Astrocyte (in vitro differentiated cells and primary cell): ENCODE data around the gene PRRX1. TPM values are rescaled to one million over a fixed set of nuclear protein-coding genes. Genes with fewer than 3 reads are reported as not detected.

Experiments used
- DNase-seq: peaks from one replicate; pipeline ENCODE4 v3.0.0-alpha.2; 2010; ENCODE audit warnings: low read depth
- FAIRE-seq: peaks from 2 replicates; lab custom pipeline; 2011; peaks lifted over from hg19 to GRCh38; lab: Jason Lieb, UNC
- H2AFZ ChIP-seq: 2 replicates; pipeline ENCODE4 v1.6.0; 2012; ENCODE audit warnings: low read depth, low read length, inconsistent platforms
- H3K27ac ChIP-seq: 2 replicates; pipeline ENCODE4 v1.5.1; 2011; ENCODE audit warnings: low read depth, low read length, inconsistent platforms
- H3K27me3 ChIP-seq: 2 replicates; pipeline ENCODE4 v1.6.0; 2011; ENCODE audit warnings: low read length, inconsistent platforms; ENCODE audit not compliant: insufficient read depth
- H3K36me3 ChIP-seq: 2 replicates; pipeline ENCODE4 v1.5.1; 2011; ENCODE audit warnings: low read length, inconsistent platforms; ENCODE audit not compliant: insufficient read depth
- H3K4me1 ChIP-seq: 2 replicates; pipeline ENCODE4 v1.5.1; 2011; ENCODE audit warnings: low read length, inconsistent platforms; ENCODE audit not compliant: insufficient read depth
- H3K4me2 ChIP-seq: 2 replicates; pipeline ENCODE4 v1.6.0; 2012; ENCODE audit warnings: low read length, inconsistent platforms
- H3K4me3 ChIP-seq: 2 replicates; pipeline ENCODE4 v1.5.1; 2011; ENCODE audit warnings: low read depth, mild to moderate bottlenecking, low read length, inconsistent platforms; ENCODE audit not compliant: insufficient read depth
- H3K79me2 ChIP-seq: 2 replicates; pipeline ENCODE4 v1.6.0; 2012; ENCODE audit warnings: mild to moderate bottlenecking, low read length, inconsistent platforms; ENCODE audit not compliant: insufficient read depth
- H3K9ac ChIP-seq: 2 replicates; pipeline ENCODE4 v1.6.0; 2012; ENCODE audit warnings: mild to moderate bottlenecking, low read length, inconsistent platforms
- H3K9me3 ChIP-seq: 2 replicates; pipeline ENCODE4 v1.5.1; 2012; ENCODE audit warnings: low read depth, mild to moderate bottlenecking, low read length, inconsistent platforms; ENCODE audit not compliant: insufficient read depth
- H4K20me1 ChIP-seq: 2 replicates; pipeline ENCODE4 v1.6.0; 2012; ENCODE audit warnings: low read length, inconsistent platforms; ENCODE audit not compliant: insufficient read depth
- H3K27ac Mint-ChIP-seq: one replicate; pipeline ENCODE4 v1.8.0; 2021; ENCODE audit warnings: mild to moderate bottlenecking, mixed read lengths; ENCODE audit not compliant: unreplicated experiment
- H3K27me3 Mint-ChIP-seq: one replicate; pipeline ENCODE4 v1.8.0; 2021; ENCODE audit warnings: low read depth, mixed read lengths; ENCODE audit not compliant: unreplicated experiment
- H3K36me3 Mint-ChIP-seq: one replicate; pipeline ENCODE4 v1.8.0; 2021; ENCODE audit warnings: low read depth, mixed read lengths; ENCODE audit not compliant: unreplicated experiment
- H3K4me1 Mint-ChIP-seq: one replicate; pipeline ENCODE4 v1.8.0; 2021; ENCODE audit warnings: low read depth, mixed read lengths; ENCODE audit not compliant: unreplicated experiment
- H3K4me3 Mint-ChIP-seq: one replicate; pipeline ENCODE4 v1.8.0; 2021; ENCODE audit warnings: mild to moderate bottlenecking, moderate library complexity, mixed read lengths; ENCODE audit not compliant: unreplicated experiment
- H3K9me3 Mint-ChIP-seq: one replicate; pipeline ENCODE4 v1.8.0; 2021; ENCODE audit warnings: mild to moderate bottlenecking, mixed read lengths; ENCODE audit not compliant: unreplicated experiment
- CTCF ChIP-seq: IDR thresholded peaks from 2 replicates; pipeline ENCODE4 v1.5.1; 2011; ENCODE audit warnings: low read depth, mild to moderate bottlenecking, inconsistent platforms, low read length, moderate library complexity; ENCODE audit not compliant: insufficient read depth
- EZH2 ChIP-seq: IDR thresholded peaks from 2 replicates; pipeline ENCODE4 v1.6.1; 2012; ENCODE audit warnings: mild to moderate bottlenecking, low read length, inconsistent platforms; ENCODE audit not compliant: insufficient read depth
- total RNA-seq: library from RNA; stranded (reverse); gene quantifications from 2 replicates; pipeline ENCODE4 v1.2.1, GENCODE V29; 2021

PRRX1 gene
- total RNA-seq, 1 donor from 2014 or later = 1.3 TPM

DNA sequence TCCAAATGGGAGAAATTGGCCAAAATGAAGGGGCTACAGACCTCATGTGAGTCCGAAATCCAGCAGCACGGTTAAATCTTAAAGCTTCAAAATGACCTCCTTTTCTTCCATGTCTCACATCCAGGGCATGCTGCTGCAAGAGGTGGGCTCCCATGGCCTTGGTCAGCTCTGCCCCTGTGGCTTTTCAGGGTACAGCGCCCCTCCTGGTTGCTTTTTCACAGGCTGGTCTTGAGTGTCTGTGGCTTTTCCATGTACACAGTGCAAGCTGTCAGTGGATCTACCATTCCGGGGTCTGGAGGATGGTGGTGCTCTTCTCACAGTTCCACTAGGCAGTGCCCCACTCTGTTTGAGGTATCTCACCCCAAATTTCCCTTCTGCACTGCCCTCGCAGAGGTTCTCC lies 78.7 kb downstream of the PRRX1 start:
- H3K4me3 Mint-ChIP-seq = no peak overlapping the region
- no peaks in the 10 kb centered on the region for H3K27me3 Mint-ChIP-seq
- no peak for FAIRE-seq
- no peaks in the 10 kb centered on the region for H3K4me1 Mint-ChIP-seq
- Histone ChIP-seq H3K4me3 (no peak overlapping the region), H2AFZ (no peak overlapping the region), H3K9ac (no peak overlapping the region), H3K79me2 (no peaks in the 10 kb centered on the region), H3K9me3 (peaks cover 5% of the 10 kb centered on the region), H3K4me1 (no peaks in the 10 kb centered on the region), H3K27ac (no peak overlapping the region), H3K4me2 (no peak overlapping the region), H3K27me3 (no peaks in the 10 kb centered on the region), H3K36me3 (peaks cover 5% of the 10 kb centered on the region), H4K20me1 (no peaks in the 10 kb centered on the region)
- H3K9me3 Mint-ChIP-seq = peaks cover 12% of the 10 kb centered on the region
- TF ChIP-seq CTCF = no peak
- no peak for TF ChIP-seq EZH2
- H3K36me3 Mint-ChIP-seq = peaks cover 2% of the 10 kb centered on the region
- no peak for DNase-seq
- H3K27ac Mint-ChIP-seq = no peak overlapping the region

- no peaks in the 10 kb centered on the region for H3K27me3 ChIP-seq
- no peak overlapping the region for H3K9ac ChIP-seq
- peaks cover 5% of the 10 kb centered on the region for H3K36me3 ChIP-seq
- FAIRE-seq (no peak), DNase-seq (no peak)
- no peaks in the 10 kb centered on the region for H4K20me1 ChIP-seq
- H3K4me2 ChIP-seq = no peak overlapping the region
- H3K4me1 ChIP-seq = no peaks in the 10 kb centered on the region
- H3K4me3 ChIP-seq = no peak overlapping the region
- Mint-ChIP-seq H3K9me3 (peaks cover 12% of the 10 kb centered on the region), H3K27ac (no peak overlapping the region), H3K36me3 (peaks cover 2% of the 10 kb centered on the region), H3K4me3 (no peak overlapping the region), H3K27me3 (no peaks in the 10 kb centered on the region), H3K4me1 (no peaks in the 10 kb centered on the region)
- no peak overlapping the region for H3K27ac ChIP-seq
- H3K9me3 ChIP-seq = peaks cover 5% of the 10 kb centered on the region
- no peak for TF ChIP-seq EZH2
- TF ChIP-seq CTCF = no peak
- no peak overlapping the region for H2AFZ ChIP-seq
- no peaks in the 10 kb centered on the region for H3K79me2 ChIP-seq
These were observed 79.2 kb downstream of the PRRX1 start for GRCh38 chr1:170743083-170743482.

DNA sequence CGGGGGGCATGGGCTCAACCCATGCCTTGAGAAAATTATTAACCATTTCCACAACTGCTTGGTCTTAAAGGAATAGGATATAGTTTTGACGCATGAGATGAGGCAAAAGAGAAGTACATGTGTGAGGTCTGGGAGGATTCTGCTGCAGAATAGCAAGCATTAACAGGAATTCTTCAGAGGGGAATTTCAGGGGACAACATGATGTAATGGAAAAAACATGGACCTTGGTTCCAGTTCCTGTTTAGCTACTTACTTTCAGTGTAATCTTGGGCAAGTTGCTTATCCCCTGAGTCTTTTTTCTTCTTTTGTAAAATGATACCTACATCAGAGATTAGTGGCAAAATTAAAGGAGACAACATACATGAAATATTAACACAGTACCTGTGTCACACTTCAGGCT lies 85.6 kb downstream of the PRRX1 start:
- DNase-seq = no peak
- Mint-ChIP-seq H3K4me3 (no peak overlapping the region), H3K27me3 (no peaks in the 10 kb centered on the region), H3K27ac (no peak overlapping the region), H3K4me1 (peaks cover 6% of the 10 kb centered on the region), H3K36me3 (no peaks in the 10 kb centered on the region), H3K9me3 (no peaks in the 10 kb centered on the region)
- Histone ChIP-seq H3K4me3 (no peak overlapping the region), H3K9me3 (no peaks in the 10 kb centered on the region), H3K9ac (no peak overlapping the region), H3K4me1 (no peaks in the 10 kb centered on the region), H3K79me2 (no peaks in the 10 kb centered on the region), H3K27ac (no peak overlapping the region), H3K36me3 (no peaks in the 10 kb centered on the region), H3K27me3 (no peaks in the 10 kb centered on the region), H3K4me2 (no peak overlapping the region), H4K20me1 (no peaks in the 10 kb centered on the region), H2AFZ (no peak overlapping the region)
- TF ChIP-seq CTCF (no peak), EZH2 (no peak)
- no peak for FAIRE-seq
